Smooth muscle cell (in vitro differentiated cells): Measurements from ENCODE around the gene CES2. TPM values are rescaled to one million over a fixed set of nuclear protein-coding genes. Genes with fewer than 3 reads are reported as not detected.

Experiments
- DNase-seq: peaks from one replicate; lab custom pipeline; 2025; ENCODE audit not compliant: unreplicated experiment; lab: John Stamatoyannopoulos, UW
- H2AFZ ChIP-seq: fragments of 200-600 bp; sonication (generic); 2 replicates; pipeline ENCODE4 v1.6.0; 2016; ENCODE audit warnings: antibody characterized with exemption, low read depth, mild to moderate bottlenecking
- H3F3A ChIP-seq: fragments of 200-600 bp; sonication (generic); 2 replicates; pipeline ENCODE4 v1.6.0; 2017; ENCODE audit warnings: antibody characterized with exemption, low read depth
- H3K27ac ChIP-seq: fragments of 200-600 bp; sonication (generic); 2 replicates; pipeline ENCODE4 v1.5.1; 2016; ENCODE audit warnings: low read depth, mild to moderate bottlenecking
- H3K27me3 ChIP-seq: fragments of 200-600 bp; sonication (generic); 2 replicates; pipeline ENCODE4 v1.6.1; 2016; ENCODE audit warnings: low read depth, mild to moderate bottlenecking
- H3K36me3 ChIP-seq: fragments of 200-600 bp; sonication (generic); 2 replicates; pipeline ENCODE4 v1.5.1; 2016; ENCODE audit warnings: low read depth
- H3K4me1 ChIP-seq: fragments of 200-600 bp; sonication (generic); 2 replicates; pipeline ENCODE4 v1.5.1; 2016; ENCODE audit warnings: low read depth
- H3K4me2 ChIP-seq: fragments of 200-600 bp; sonication (generic); 2 replicates; pipeline ENCODE4 v1.6.0; 2016; ENCODE audit warnings: mild to moderate bottlenecking
- H3K4me3 ChIP-seq: fragments of 200-600 bp; sonication (generic); 2 replicates; pipeline ENCODE4 v1.5.1; 2016; ENCODE audit warnings: mild to moderate bottlenecking
- H3K79me2 ChIP-seq: fragments of 200-600 bp; sonication (generic); 2 replicates; pipeline ENCODE4 v1.6.0; 2016; ENCODE audit warnings: low read depth, mild to moderate bottlenecking
- H3K9ac ChIP-seq: fragments of 200-600 bp; sonication (generic); 2 replicates; pipeline ENCODE4 v1.6.0; 2016; ENCODE audit warnings: low read depth
- H3K9me3 ChIP-seq: fragments of 200-600 bp; sonication (generic); replicated peaks from 2 replicates; pipeline ENCODE4 v1.5.1; 2016; ENCODE audit warnings: low read depth
- H4K20me1 ChIP-seq: fragments of 200-600 bp; sonication (generic); 2 replicates; pipeline ENCODE4 v1.6.0; 2016; ENCODE audit warnings: low read depth
- CTCF ChIP-seq: fragments of 200-600 bp; sonication (generic); IDR thresholded peaks from 2 replicates; pipeline ENCODE4 v1.5.1; 2017; ENCODE audit warnings: borderline replicate concordance, mild to moderate bottlenecking, antibody characterized with exemption; ENCODE audit not compliant: insufficient read depth, poor library complexity, severe bottlenecking
- WGBS: methylation state at CpG from one replicate; pipeline ENCODE4 v1.1.7; 2016; ENCODE audit warnings: low lambda C conversion rate; 5-methylcytosine and 5-hydroxymethylcytosine counted together
- polyA plus RNA-seq: library from polyadenylated mRNA; unstranded; fragments of >200 nt; fragmentation: Nextera tagmentation; extraction: Ambion mirVana; gene quantifications from 2 replicates; pipeline ENCODE4 v1.2.1, GENCODE V29; 2016
- total RNA-seq: library from RNA; depleted of rRNA; stranded (reverse); fragments of >200 nt; gene quantifications from 2 replicates; pipeline ENCODE4 v1.2.3, GENCODE V29; 2014

Gene CES2
- total and polyA plus RNA-seq, 2 experiments from 2014 or later: 12.1 to 26.9 TPM

GRCh38 chr16:66948134-66948836 is 13.0 kb downstream of the CES2 start:
- H3K4me3 ChIP-seq: peak overlapping the region; percentile 48

GRCh38 chr16:66948837-66949225 is 13.5 kb downstream of the CES2 start:
- Histone ChIP-seq H3K4me3 (no peak overlapping the region), H3K4me2 (peak overlapping the region; percentile 85), H3K79me2 (no peaks in the 10 kb centered on the region), H3K27ac (no peak overlapping the region), H2AFZ (no peak overlapping the region), H3K9me3 (no peaks in the 10 kb centered on the region), H3F3A (peaks cover 2% of the 10 kb centered on the region), H3K9ac (no peak overlapping the region), H4K20me1 (no peaks in the 10 kb centered on the region), H3K4me1 (no peaks in the 10 kb centered on the region), H3K27me3 (peaks cover 20% of the 10 kb centered on the region), H3K36me3 (no peaks in the 10 kb centered on the region)
- 73% methylated on average over 21 of the region's 21 CpGs for WGBS
- no peak for DNase-seq
- no peak for TF ChIP-seq CTCF

More at GRCh38 chr16:66948134-66948836, 13.0 kb downstream of the CES2 start:
- H3K9me3 ChIP-seq: no peaks in the 10 kb centered on the region
- no peaks in the 10 kb centered on the region for H3K36me3 ChIP-seq
- no peaks in the 10 kb centered on the region for H3K79me2 ChIP-seq
- no peak overlapping the region for H3K9ac ChIP-seq
- no peak for DNase-seq
- no peaks in the 10 kb centered on the region for H3K4me1 ChIP-seq
- peak overlapping the region; percentile 85 for H3K4me2 ChIP-seq
- H2AFZ ChIP-seq: no peak overlapping the region
- H3K27ac ChIP-seq: no peak overlapping the region
- no peak for TF ChIP-seq CTCF
- peaks cover 2% of the 10 kb centered on the region for H3F3A ChIP-seq
- WGBS: 50% methylated on average over 44 of the region's 44 CpGs
- peaks cover 20% of the 10 kb centered on the region for H3K27me3 ChIP-seq
- H4K20me1 ChIP-seq: no peaks in the 10 kb centered on the region

- DNase-seq: no peak
- H3K27ac ChIP-seq: no peak overlapping the region
- no peak overlapping the region for H3K9ac ChIP-seq
- H4K20me1 ChIP-seq: no peaks in the 10 kb centered on the region
- 91% methylated on average over 6 of the region's 6 CpGs for WGBS
- H3K9me3 ChIP-seq: no peaks in the 10 kb centered on the region
- H3K4me3 ChIP-seq: no peak overlapping the region
- no peak for TF ChIP-seq CTCF
- peaks cover 2% of the 10 kb centered on the region for H3F3A ChIP-seq
- no peaks in the 10 kb centered on the region for H3K4me1 ChIP-seq
- H3K4me2 ChIP-seq: no peak overlapping the region
- H3K79me2 ChIP-seq: no peaks in the 10 kb centered on the region
- no peak overlapping the region for H2AFZ ChIP-seq
- H3K36me3 ChIP-seq: no peaks in the 10 kb centered on the region
- H3K27me3 ChIP-seq: peaks cover 20% of the 10 kb centered on the region
Observed at GRCh38 chr16:66949472-66949871, 14.2 kb downstream of the CES2 start.

- Histone ChIP-seq H3F3A (peaks cover 1% of the 10 kb centered on the region), H3K9me3 (no peaks in the 10 kb centered on the region)
Observed at GRCh38 chr16:66950437-66950836, 15.1 kb downstream of the CES2 start.

More at GRCh38 chr16:66950437-66950836, 15.1 kb downstream of the CES2 start:
- TF ChIP-seq CTCF: no peak
- Histone ChIP-seq H4K20me1 (no peaks in the 10 kb centered on the region), H3K4me3 (no peak overlapping the region), H3K27ac (no peak overlapping the region), H3K36me3 (no peaks in the 10 kb centered on the region), H3K9ac (no peak overlapping the region), H3K4me1 (no peaks in the 10 kb centered on the region), H3K27me3 (peaks cover 20% of the 10 kb centered on the region), H2AFZ (no peak overlapping the region), H3K4me2 (no peak overlapping the region), H3K79me2 (no peaks in the 10 kb centered on the region)
- WGBS: 88% methylated on average over 2 of the region's 2 CpGs
- no peak for DNase-seq
